ENCODE measurements around the gene LCORL. TPM values are rescaled to one million over a fixed set of nuclear protein-coding genes. Genes with fewer than 3 reads are reported as not detected.

LCORL gene
- total RNA-seq, 4 donors from 2014 or later, result 26.4 to 45.9 (median 33.8) TPM

- WGBS, 2 donors, result 0 to 1% methylated on average over 34 of the region's 69 CpGs
- Histone ChIP-seq H3K4me1 (peaks cover 26 to 30% of the 10 kb centered on the region in 2 donors), H3K36me3 (no peaks in the 10 kb centered on the region), H3K27ac (peak within 1 kb of the TSS; percentile 92 to 97 (median 96)), H3K27me3 (no peaks in the 10 kb centered on the region), H3K4me3 (replicated peaks in 1 of 3) (peak within 1 kb of the TSS; percentile 55 to 97 (median 63)), H3K9me3 (no peaks in the 10 kb centered on the region)
- DNase-seq, result peak; percentile 99
- peak in 1 of 2 donors; percentile 98 for TF ChIP-seq POLR2A (IDR thresholded peaks at IDR 0.05)
- no peak for TF ChIP-seq CTCF (IDR thresholded peaks at IDR 0.05)
- intact Hi-C loops (cut with DNase I), result loop anchor here (10.0 kb wide), 1 partner anchor 784 kb away; no protein-coding TSS in a partner anchor
These were observed 211.1 kb downstream of the LCORL start, which contains the start of the genes DCAF16 and NCAPG for GRCh38 chr4:17810260-17811077. DCAF16 (minus strand) TSS chr4:17810757; CDS start chr4:17804141, 6,616 bp downstream. NCAPG (plus strand) TSS chr4:17810979; CDS start chr4:17811078, 99 bp downstream.

GRCh38 chr4:17809667-17810066 is 211.9 kb downstream of the LCORL start:
- peak overlapping the region; percentile 92 to 97 (median 96) for H3K27ac ChIP-seq
- H3K9me3 ChIP-seq, result no peaks in the 10 kb centered on the region
- intact Hi-C loops (cut with DNase I), result loop anchor here (10.0 kb wide), 2 partner anchors 215 to 785 kb away; partner anchors contain the start of gene LCORL
- H3K4me3 ChIP-seq (replicated peaks in 1 of 3), result peak overlapping the region in 2 of 3 donors; percentile 63 to 97
- no peak for DNase-seq
- WGBS, 2 donors, result 2 to 3% methylated on average over 7 of the region's 7 CpGs
- no peak for TF ChIP-seq CTCF (IDR thresholded peaks at IDR 0.05)
- TF ChIP-seq POLR2A (IDR thresholded peaks at IDR 0.05), result no peak
- H3K4me1 ChIP-seq, result peaks cover 26 to 30% of the 10 kb centered on the region in 2 donors
- no peaks in the 10 kb centered on the region for H3K27me3 ChIP-seq
- no peaks in the 10 kb centered on the region for H3K36me3 ChIP-seq

GRCh38 chr4:17807446-17807845 is 214.1 kb downstream of the LCORL start:
- 69 to 72% methylated on average over 6 of the region's 6 CpGs for WGBS, 2 donors
- TF ChIP-seq POLR2A (IDR thresholded peaks at IDR 0.05), result no peak
- TF ChIP-seq CTCF (IDR thresholded peaks at IDR 0.05), result no peak
- Histone ChIP-seq H3K36me3 (peaks cover 15 to 17% of the 10 kb centered on the region in 2 donors), H3K27me3 (no peaks in the 10 kb centered on the region), H3K9me3 (no peaks in the 10 kb centered on the region), H3K4me1 (peaks cover 26 to 30% of the 10 kb centered on the region in 2 donors), H3K27ac (no peak overlapping the region), H3K4me3 (replicated peaks in 1 of 3) (no peak overlapping the region)
- no peak for DNase-seq
- intact Hi-C loops (cut with DNase I), result loop anchor here (10.0 kb wide), 1 partner anchor 217 kb away; the partner anchor contains the start of gene LCORL

- no peak for DNase-seq
- Histone ChIP-seq H3K36me3 (peaks cover 15 to 17% of the 10 kb centered on the region in 2 donors), H3K27ac (no peak overlapping the region), H3K9me3 (no peaks in the 10 kb centered on the region), H3K27me3 (no peaks in the 10 kb centered on the region), H3K4me1 (peaks cover 20 to 24% of the 10 kb centered on the region in 2 donors), H3K4me3 (replicated peaks in 1 of 3) (no peak overlapping the region)
- 88 to 89% methylated on average over 3 of the region's 3 CpGs for WGBS, 2 donors
- intact Hi-C loops (cut with DNase I), result loop anchor here (10.0 kb wide), 1 partner anchor 219 kb away; the partner anchor contains the start of gene LCORL
- TF ChIP-seq POLR2A (IDR thresholded peaks at IDR 0.05) (no peak), CTCF (IDR thresholded peaks at IDR 0.05) (no peak)
These were observed 215.9 kb downstream of the LCORL start for GRCh38 chr4:17805580-17806155.

Data from thyroid gland (tissue), 4 donors.